ENCODE data around the gene ZNF766.
"Not testable (repeated sequence)": the region's sequence is repeated elsewhere in the genome, so short reads cannot be mapped to it uniquely, and the experiment has no call there.

The ZNF766 gene

DNA sequence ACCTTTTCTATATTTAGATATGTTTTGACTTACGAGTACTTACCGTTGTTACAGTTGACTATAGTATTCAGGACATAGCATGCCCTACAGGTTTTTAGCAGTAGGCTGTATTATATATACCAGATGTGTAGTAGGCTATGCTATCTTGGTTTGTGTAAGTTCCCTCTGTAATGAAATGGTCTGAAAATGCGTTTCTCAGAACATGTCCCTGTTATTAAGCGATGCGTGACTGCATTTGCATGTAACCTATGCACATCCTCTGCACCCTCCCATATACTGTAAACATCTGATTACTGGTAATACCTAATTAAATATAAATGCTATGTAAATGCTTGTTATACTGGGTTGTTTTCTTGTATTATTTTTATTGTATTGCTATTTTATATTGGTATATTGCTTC lies 6.6 kb downstream of the ZNF766 start:
- no peak for DNase-seq (ENCODE audit: low read depth)

DNA sequence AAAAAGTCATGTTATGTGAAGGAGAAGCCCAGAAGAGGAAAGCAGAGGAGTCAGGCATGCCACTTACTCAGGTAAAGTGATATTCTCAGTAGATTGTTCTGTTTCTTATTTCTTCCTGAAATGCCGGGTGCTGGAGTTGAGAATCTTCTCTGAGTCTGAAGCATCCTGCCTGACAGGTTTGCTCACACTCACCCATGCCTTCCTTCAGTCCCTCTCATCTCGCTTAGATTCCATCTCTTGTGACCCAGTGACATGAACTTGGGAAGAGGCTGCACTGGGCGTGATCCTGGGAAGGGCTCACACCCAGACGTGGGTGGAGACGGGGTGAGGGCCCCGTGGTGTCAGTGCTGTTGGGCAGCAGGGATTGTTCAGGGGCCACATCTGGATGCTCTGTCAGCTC lies 8.1 kb downstream of the ZNF766 start:
- no peak for DNase-seq (ENCODE audit: low read depth)

GRCh38 chr19:52286256-52286655 lies 16.9 kb downstream of the ZNF766 start:
- no peak for DNase-seq (ENCODE audit: low read depth)

- DNase-seq (ENCODE audit: low read depth), result no peak
Measured at GRCh38 chr19:52291781-52292180, 22.4 kb downstream of the ZNF766 start.

DNA sequence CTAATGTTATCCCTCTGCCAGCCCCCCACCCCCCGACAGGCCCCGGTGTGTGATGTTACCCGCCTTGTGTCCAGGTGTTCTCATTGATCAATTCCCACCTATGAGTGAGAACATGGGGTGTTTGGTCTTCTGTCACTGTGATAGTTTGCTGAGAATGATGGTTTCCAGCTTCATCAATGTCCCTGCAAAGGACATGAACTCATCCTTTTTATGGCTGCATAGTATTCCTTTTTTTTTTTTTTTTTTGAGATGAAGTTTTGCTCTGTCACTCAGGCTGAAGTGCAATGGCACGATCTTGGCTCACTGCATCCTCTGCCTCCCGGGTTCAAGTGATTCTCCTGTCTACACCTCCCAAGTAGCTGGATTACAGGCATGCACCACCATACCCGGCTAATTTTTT lies 23.6 kb downstream of the ZNF766 start:
- not testable (repeated sequence) for DNase-seq (ENCODE audit: low read depth)

GRCh38 chr19:52296400-52296772 lies 27.0 kb downstream of the ZNF766 start:
- no peak for DNase-seq (ENCODE audit: low read depth)

- DNase-seq (ENCODE audit: low read depth), result peak; percentile 64
Measured at GRCh38 chr19:52296773-52297600, 27.6 kb downstream of the ZNF766 start, which contains the start of gene ZNF480. TSS of gene ZNF480 (plus strand) at chr19:52297169. CDS start at chr19:52300413, 3,244 bp downstream.

- DNase-seq (ENCODE audit: low read depth), result no peak
Measured at GRCh38 chr19:52297601-52298364, 28.4 kb downstream of the ZNF766 start.

GRCh38 chr19:52307275-52307674 lies 37.9 kb downstream of the ZNF766 start:
- no peak for DNase-seq (ENCODE audit: low read depth)

GRCh38 chr19:52322429-52322828 lies 53.0 kb downstream of the ZNF766 start:
- no peak for DNase-seq (ENCODE audit: low read depth)

GRCh38 chr19:52331757-52332156 lies 62.4 kb downstream of the ZNF766 start:
- no peak for DNase-seq (ENCODE audit: low read depth)

DNA sequence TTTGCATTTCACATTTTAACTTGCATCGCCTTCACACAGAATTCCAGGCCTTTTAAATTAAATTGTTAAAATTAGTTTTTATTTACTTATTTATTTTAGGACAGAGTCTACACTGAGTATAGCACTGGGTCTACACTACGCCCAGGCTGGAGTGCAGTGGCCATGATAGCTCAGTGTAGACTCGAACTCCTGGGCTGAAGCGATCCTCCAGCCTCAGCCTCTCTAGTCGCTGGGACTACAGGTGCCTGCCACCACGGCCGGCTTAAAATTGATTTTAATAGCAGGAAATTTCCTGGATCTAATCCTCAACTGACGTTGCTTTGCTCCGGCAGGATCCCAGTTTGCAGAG lies 66.4 kb downstream of the ZNF766 start:
- DNase-seq (ENCODE audit: low read depth), result no peak

DNA sequence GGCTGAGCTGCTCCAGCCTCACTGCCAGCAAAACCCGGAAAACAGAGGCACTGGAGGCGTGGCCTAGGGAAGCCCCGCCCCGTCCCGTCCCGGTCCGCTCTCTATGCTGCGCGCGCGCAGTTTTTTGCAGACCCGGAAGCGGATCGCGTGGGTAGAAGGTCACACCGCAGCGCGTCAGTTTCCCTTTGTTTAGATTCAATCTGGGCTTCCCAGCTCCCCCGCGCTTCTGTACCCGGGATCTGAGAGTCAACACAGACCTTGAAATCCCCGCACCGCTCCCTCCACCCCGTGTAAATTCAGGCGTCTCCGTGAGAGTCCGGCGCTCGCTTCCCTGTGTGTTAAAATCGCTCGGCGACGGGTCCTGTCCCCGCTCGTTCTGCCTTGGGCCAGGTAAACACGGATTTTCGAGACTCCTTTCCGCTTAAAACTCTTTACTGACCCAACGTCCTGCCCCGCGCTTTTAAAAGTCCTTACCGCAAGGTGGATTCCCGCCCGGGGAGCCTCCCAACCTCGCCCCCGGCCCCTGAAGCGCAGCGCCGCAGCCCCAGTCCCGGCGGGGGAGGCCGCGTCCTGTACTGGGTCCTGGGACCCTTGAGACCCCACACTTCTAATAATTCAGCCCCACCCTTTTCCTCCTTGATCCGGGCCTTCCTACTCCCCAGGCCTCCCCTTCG lies 66.9 kb downstream of the ZNF766 start, which contains the start of gene ZNF610:
Gene ZNF610 (plus strand): TSS at position 127 of the 674 bp plus-strand sequence. CDS start 12,930 bp downstream, outside the sequence.
- peak; percentile 82 for DNase-seq (ENCODE audit: low read depth)

GRCh38 chr19:52336791-52337381 lies 67.5 kb downstream of the ZNF766 start:
- DNase-seq (ENCODE audit: low read depth), result no peak

- not testable (repeated sequence) for DNase-seq (ENCODE audit: low read depth)
Measured at GRCh38 chr19:52339022-52339421, 69.6 kb downstream of the ZNF766 start.

DNA sequence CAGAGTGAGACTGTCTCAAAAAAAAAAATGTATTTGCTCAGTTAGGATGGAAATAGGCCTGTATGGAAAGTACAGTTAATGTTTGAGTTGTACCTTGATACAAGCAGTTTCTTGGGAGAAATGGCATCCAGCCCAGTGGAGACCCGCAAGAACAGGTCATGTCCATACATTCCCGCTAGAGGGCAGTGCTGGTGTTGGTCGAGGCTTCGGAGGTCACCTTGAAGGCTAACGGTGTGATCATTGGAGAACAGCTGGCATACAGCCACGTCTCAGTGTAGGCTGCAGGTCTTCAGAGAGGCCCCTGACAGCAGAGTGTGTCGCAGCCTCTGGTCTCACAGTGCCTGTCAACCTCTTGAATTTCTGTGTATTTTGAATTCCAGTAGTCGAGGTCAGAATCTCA lies 74.2 kb downstream of the ZNF766 start:
- DNase-seq (ENCODE audit: low read depth), result no peak

DNA sequence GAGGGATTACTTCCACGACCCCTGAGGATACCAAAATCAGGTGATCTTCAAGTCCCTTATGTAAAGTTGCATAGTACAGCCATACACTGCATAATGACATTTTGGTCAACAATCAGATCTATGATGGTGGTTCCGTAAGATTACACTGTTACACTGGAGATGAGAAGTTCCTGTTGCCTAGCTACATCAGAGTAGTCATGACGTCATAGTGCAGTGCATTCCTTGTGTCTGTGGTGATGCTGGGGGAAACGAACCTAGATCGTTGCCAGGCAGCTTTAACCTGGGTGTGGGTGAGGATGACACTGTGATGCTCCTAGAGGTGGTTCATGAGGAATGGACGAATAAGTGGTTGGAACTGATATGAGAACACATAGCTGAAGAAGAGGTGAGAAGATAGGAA lies 75.8 kb downstream of the ZNF766 start:
- DNase-seq (ENCODE audit: low read depth), result no peak

All from stimulated activated CD8-positive, alpha-beta memory T cell treated with anti-CD3 and anti-CD28 coated beads, Interleukin-7, amount 100 ng/mL, for 24 hours (primary cell).